HG03025 (cell line): ENCODE measurements around the gene TNFRSF8.
A peak's percentile ranks its signal among the peaks of the same experiment; 100 is the strongest.
"Not testable (repeated sequence)": the region's sequence is repeated elsewhere in the genome, so short reads cannot be mapped to it uniquely, and the experiment has no call there.

Experiments used
- ATAC-seq: cut with Tn5 transposase; IDR thresholded peaks from one replicate; pipeline ENCODE4 v1.9.1; 2021; ENCODE audit warnings: mild to moderate bottlenecking, moderate library complexity; ENCODE audit not compliant: unreplicated experiment, low FRiP score

TNFRSF8 gene

DNA sequence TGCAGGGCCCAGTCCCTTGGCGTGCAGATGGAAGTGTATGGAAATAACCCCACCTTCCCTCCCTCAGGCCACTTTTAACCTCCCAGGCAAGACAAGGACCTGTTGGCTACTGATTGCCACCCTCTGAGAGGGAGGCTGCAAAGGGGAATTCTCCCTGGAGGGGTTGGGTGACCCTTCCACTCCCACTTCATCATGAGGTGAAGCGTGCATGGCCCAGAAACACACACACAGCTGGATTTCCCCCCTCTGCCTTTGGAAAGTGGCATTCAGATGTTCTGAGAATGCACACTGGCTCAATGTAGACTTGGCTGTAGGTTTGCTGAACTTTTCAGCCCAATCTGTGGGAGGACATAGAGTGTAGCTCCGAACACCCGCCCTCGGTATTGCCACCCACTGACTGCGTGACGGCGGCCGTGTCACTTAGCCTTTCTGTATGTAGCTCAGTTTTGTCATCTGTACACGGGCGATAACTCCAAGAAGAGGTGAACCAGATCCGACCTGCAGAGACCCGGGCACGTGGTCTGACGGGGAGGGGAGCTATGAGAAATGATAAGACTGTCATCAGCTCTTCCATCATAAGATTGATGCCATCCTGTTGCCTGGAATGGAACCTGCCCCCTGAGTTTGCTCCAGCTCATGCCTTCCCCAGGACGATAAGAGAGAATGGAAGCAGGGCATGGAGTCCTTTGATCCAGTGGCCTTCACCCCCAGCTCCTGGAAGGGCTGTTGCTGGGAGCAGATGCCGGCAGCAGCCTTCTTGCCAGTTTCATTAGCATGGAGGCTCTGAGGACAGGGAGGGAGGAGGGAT is 24.5 kb upstream of the TNFRSF8 start:
- ATAC-seq = no peak

DNA sequence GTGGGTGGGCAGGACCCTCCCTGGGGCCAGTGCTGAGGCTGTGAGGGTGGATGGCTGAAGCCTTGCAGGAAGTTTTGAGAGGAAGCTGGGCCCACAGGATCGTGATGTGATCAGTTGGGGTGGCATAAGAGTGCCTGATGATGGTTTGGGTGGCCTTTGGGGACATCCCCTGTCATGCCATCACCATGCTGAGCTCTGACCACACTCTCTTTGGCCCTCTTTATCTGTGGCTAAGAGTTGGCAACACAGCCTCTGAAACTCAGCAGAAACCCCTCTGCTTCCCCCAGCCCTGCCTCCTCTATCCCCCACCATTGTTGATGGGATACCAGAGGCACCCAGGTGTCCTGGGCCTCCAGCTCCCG is 24.0 kb upstream of the TNFRSF8 start:
- ATAC-seq = no peak

GRCh38 chr1:12039824-12040456 is 23.2 kb upstream of the TNFRSF8 start:
- peak; percentile 35 for ATAC-seq

DNA sequence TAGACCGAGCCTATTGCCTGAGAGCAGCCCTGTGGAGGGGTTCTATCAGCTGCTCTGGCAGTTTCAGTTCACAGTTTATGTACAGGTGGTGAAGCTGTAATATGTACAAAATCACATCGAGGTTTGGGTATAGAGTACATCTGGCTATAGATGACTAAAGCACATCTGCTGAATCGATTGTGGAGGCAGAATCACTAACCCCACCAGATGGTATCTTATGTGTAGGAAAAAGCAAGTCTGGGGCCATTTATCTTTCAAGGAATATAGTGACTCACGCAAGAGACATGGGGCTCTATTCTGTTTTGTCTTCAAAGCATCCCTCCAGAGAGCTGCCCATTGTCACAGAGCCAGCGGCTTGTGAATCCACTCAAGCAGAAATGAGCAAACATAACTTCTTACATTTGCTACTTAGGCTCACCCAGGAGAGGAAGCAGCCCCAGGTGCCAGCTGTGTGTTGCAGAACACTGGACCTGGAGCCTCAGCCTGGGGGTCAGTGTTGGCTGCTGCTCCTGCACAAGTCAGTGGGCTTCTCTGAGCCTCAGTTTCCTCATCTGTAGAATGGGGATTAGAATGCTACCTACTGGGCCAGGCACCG is 22.5 kb upstream of the TNFRSF8 start:
- peak; percentile 50 for ATAC-seq

GRCh38 chr1:12044187-12044877 is 18.8 kb upstream of the TNFRSF8 start:
- ATAC-seq = not testable (repeated sequence)

GRCh38 chr1:12046749-12047119 is 16.4 kb upstream of the TNFRSF8 start:
- ATAC-seq = no peak

- ATAC-seq = peak; percentile 38
Measured at GRCh38 chr1:12047120-12047876, 15.8 kb upstream of the TNFRSF8 start.

DNA sequence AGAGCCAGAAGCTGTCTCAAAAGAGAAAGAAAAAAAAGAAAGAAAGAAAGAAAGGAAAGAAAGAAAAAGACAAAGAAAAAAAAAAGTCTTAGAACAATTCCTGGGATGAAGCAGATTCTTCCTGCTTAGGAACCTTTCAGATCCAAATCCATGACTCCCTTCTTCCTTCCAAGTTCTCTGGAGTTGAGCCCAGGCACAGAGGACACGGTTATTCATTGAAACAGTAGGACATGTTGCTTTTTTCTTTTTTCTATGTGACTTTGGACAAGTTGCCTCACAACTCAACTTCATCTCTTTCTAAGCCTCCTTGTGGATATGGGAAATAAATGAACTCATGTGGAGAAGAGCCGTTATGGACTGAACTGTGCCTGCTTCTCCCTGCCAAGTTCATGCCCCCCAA is 14.7 kb upstream of the TNFRSF8 start:
- no peak for ATAC-seq

DNA sequence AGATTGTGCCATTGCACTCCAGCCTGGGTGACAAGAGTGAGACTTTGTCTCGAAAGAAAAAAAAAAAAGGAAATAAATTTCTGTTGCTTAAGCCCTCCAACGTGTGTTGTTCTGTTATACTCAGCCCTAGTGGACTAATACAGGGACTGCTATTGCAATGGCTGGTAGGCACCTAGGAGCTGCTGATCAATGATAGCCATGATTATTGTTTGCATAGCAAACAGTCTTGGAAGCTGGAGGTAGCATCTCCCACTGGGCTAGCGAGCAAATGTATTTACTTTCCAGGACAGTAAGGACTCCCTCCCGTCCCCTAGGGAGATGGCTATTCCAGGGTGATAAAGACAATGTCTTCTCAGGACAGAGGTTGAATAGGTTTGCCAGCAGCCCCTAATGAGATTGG is 13.5 kb upstream of the TNFRSF8 start:
- no peak for ATAC-seq

GRCh38 chr1:12051361-12051760 is 11.7 kb upstream of the TNFRSF8 start:
- ATAC-seq = no peak

DNA sequence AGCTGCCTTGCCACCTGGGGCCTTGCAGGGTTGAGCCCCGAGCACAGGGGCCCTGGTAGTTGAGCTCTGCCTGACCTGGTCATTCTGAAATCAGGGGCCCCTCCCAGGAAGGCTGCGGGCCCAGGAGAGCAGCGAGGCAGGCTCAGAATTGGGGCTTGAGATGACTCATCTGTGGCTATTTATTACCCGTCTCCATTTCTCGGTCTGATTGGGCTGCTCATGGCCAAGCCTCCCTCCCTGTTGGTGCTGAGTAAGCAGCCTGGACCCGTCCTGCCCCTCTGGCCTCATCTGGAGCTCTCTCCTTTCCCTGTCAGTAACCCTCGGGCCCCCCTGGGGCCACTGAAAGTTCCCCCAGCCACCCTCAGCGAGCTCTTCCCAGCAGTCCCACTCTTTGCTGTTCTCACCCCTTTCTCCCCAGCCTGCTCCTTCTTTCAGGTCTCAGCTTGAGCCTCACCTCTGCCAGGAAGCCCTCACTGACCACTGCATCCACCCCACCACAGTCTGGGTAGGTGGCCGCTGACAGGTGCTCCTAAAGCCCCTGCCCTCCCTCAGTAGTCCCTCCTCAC is 11.0 kb upstream of the TNFRSF8 start:
- peak; percentile 54 for ATAC-seq

DNA sequence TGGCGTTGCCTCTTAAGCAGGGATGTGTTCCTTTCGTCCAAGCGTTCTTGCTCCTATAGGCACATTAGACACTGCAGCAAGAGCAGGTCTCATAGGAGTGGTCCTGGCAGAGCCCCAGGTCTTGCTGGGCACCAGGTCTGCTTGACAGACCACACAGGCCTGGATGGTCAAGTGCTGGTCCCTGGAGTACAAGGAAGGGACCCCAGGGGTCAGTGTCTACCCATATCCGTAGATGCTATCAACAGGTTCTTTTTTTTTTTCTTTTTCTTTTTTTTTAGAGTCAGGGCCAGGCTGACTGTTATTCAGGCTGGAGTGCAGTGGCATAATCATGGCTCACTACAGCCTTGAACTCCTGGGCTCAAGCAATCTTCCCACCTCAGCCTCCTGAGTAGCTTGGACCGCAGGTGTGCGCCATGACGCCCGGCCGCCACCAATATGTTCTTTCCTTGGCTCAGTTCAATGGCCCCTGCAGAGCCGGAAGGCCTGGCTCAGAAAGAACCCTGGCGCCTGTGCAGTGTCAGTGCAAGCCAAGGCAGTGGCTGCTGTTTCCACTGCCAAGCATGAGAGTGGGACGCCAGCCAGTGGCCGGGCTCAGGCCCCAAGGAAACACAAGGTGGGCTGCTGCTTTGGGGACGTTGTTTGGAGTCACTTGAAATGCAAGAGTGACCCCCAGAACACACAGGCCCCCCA is 10.0 kb upstream of the TNFRSF8 start:
- ATAC-seq = no peak

- no peak for ATAC-seq
Measured at GRCh38 chr1:12053752-12054548, 9.2 kb upstream of the TNFRSF8 start.

GRCh38 chr1:12055259-12055658 is 7.8 kb upstream of the TNFRSF8 start:
- no peak for ATAC-seq

DNA sequence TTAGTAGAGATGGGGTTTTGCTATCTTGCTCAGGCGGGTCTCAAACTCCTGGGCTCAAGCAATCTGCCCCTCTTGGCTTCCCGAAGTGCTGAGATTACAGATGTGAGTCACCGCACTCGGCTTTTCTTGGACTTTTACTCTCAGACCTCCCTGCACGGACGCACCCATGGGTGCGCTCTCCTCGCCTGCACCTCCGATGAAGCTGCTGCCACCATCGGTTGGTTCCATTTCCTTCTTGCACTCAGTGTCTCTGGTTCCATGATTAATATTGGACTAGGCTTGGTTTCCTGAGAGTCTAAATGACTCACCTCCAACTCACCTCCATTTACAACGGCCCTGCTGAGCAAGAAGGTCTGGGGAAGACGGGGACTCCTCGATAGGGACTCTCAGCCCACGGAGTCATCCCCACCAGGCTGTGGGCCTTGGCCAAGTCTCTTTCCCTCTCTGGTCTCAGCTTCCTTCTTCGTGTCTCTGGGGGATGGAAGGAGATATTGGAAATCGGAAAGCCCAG is 6.7 kb upstream of the TNFRSF8 start:
- ATAC-seq = no peak

DNA sequence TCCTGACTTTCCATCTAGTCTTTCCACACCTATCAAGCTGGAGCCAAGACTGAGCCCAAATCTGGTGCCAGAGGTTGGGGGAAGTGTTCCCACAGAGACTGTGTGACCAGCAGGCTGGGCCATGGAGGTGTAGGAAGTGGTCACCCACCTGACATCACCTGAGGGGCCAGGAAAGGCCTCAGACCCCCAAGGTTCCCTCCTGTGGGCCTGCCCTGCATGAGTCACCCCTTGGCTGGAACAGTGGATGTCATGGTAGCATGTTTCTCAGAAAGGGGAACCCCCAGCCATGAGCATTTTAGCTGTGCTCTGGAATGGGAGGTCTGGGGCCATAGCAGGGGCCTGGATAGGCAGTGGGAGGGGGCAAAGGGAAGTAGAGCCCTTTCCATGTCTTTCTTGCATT is 5.7 kb upstream of the TNFRSF8 start:
- ATAC-seq = no peak

DNA sequence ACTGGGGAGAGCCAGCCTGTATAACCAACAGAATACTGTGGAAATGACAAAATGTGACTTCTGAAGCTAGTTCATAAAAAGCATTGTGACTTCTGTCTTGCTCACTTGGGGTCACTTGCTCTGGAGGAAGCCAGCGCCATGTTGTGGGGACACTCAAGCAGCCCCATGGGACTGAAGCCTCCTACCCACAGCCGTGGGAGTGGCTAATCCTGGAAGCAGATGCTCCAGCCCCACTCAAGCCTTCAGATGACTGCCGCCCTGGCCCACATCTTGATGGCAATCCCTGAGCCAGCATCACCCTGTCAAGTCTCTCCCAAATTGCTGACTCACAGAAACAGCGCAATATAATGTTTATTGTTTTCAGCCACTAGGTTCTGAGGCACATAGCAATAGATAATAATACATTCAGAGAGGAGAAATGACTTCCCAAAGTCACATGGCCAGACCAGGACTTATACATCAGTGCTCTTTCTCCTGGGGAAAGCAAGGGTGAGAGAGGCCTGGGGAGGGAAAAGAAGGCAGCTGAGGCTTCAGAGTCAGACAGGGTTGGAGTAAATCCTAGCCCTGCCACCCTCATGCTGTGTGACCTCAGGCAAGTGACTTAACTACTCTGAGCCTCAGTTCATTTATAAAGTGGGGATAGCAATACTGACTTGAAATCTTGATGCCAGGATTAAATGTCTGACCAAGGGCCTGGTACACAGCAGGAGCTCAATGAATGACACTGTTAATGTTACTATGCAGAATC is 5.0 kb upstream of the TNFRSF8 start:
- ATAC-seq = no peak

GRCh38 chr1:12059226-12059625 is 3.9 kb upstream of the TNFRSF8 start:
- ATAC-seq = no peak
